Sigmoid colon (tissue), 4 donors: ENCODE data around the gene PLCB1.

Experiments
- POLR2A ChIP-seq, 2 donors: fragments of 450-650 bp; IDR thresholded peaks; one replicate each; pipeline ENCODE4 v1.6.1; 2016; ENCODE audit warnings: antibody characterized with exemption in 2 of 2, mild to moderate bottlenecking in 2 of 2, moderate library complexity in 2 of 2
- POLR2AphosphoS5 ChIP-seq, 4 donors: sonication (generic); formaldehyde crosslinking; IDR thresholded peaks; one replicate each; pipeline ENCODE4 v1.6.1; 2017; ENCODE audit warnings: antibody characterized with exemption in 4 of 4

DNA sequence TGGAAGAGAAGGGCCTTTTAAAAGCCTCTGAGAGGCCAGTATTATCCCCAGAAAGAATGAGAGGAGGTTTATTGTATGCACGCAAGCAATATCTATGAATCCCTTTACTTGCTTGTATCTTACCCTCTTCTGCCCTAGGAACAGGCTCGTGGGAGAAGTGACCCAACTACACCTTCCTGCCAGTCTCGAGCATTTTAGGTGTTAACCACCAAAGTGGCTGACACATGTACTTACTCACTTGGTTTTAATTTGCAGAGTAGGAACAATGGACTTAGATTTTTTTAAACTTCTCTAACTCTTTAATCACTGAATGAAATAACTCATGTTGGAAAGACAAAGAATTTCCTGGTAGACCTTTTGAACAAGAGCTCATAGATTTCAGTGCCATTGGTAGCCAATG is 296.9 kb downstream of the PLCB1 start:
- TF ChIP-seq POLR2AphosphoS5 (IDR thresholded peaks at IDR 0.05) (no peak), POLR2A (IDR thresholded peaks at IDR 0.05) (no peak)
